Renal cortex interstitium (tissue), 11 donors: ENCODE data around the gene MED8. TPM values are rescaled to one million over a fixed set of nuclear protein-coding genes. Genes with fewer than 3 reads are reported as not detected.

Source experiments
- DNase-seq, 11 donors: peaks; one replicate each; pipeline ENCODE4 v3.0.0-alpha.2; 2013; ENCODE audit warnings: low read depth in 9 of 11, low spot score in 4 of 11; ENCODE audit errors: extremely low read depth in 1 of 11
- polyA plus RNA-seq, 3 donors: library from polyadenylated mRNA; unstranded; fragments of 120-200 nt; gene quantifications; one replicate each; pipeline ENCODE4 v1.2.1, GENCODE V29; 2013; ENCODE audit not compliant: insufficient read length in 3 of 3

MED8 gene
- polyA plus RNA-seq, 3 donors, result 35.8 to 41.2 (median 38.3) TPM

DNA sequence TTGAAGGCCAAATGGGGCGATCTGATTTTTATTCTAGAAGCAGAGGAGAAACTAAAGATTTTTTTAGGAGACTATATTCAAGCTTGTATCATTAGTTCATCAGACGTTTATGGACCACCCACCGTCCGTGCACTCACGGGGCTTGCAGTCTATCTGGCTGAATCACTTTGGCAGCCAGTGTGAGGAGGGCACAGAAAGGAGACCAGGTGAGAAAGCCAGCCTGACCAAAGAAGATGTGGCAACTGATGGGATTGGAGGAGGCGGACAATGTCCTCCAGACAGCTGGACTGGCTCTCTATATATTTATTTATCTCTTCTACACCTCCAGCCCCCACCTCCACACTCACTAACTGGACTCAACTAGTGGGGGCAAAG, 21.0 kb downstream of the MED8 start:
- DNase-seq, result no peak

DNA sequence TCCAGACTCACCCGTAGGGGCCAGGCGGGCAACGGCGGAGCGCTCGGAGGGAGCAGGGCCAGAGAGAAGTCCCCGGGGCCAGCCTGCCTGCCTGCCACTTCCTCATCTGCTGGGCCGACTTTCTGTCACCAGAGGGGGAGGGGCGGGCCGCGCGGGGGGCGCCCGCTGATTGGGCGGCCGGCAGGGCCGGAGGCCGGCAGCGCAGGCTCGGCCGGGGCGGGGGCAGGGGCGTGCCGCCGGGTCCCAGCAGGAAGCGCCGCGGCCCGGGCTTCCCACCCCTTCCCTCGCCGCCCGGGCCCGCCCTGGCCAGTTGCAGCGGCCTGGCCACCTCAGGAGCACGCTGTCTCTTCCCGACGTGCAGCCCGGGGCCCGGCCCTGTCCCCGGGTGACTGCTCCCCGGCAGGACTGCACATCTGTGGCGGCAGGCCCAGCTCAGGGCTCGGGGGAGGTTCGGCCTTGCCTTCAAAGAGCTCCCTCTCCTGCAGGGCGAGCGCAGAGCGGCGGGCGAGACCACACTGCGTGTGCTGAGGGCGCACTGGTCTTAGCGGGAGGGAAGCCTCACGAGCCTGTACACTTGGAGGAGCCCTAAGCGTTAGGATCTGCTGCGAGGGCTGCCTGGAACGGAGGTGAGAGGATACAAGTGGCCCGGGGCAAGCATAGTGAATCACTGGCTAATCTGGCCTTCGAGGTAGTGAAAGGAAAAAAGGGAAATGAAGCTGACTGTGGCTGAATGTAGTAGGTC, 21.5 kb downstream of the MED8 start, which contains the start of gene ELOVL1:
TSS of gene ELOVL1 (minus strand) at position 108 of the 742 bp plus-strand sequence. CDS start 2,402 bp downstream, outside the sequence.
- DNase-seq, result peak in 9 of 11 donors; percentile 64 to 85 (median 80)

- no peak for DNase-seq
Measured at GRCh38 chr1:43367026-43367903, 22.3 kb downstream of the MED8 start.

- no peak for DNase-seq
Measured at GRCh38 chr1:43366601-43367025, 23.0 kb downstream of the MED8 start.

GRCh38 chr1:43366179-43366578, 23.4 kb downstream of the MED8 start:
- no peak for DNase-seq

DNA sequence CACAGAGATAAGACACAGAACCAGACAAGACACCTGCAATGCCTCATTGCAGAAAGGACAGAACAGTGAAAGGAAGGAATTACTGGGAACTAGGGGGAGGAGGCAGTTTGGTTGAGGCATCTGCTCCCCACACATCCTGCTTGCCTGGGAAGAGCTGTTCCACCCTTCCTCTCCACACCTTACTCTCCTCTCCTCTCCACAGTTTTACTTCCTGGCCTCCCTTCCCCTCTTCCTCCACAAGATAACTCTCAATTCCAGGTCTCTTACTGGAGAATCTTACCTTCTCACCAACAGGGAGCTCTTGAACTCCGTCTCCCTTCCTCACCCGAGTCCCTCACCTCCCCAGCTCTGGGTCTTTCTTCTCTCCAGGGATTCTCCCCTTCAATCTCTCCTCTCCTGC, 23.9 kb downstream of the MED8 start:
- no peak for DNase-seq

DNA sequence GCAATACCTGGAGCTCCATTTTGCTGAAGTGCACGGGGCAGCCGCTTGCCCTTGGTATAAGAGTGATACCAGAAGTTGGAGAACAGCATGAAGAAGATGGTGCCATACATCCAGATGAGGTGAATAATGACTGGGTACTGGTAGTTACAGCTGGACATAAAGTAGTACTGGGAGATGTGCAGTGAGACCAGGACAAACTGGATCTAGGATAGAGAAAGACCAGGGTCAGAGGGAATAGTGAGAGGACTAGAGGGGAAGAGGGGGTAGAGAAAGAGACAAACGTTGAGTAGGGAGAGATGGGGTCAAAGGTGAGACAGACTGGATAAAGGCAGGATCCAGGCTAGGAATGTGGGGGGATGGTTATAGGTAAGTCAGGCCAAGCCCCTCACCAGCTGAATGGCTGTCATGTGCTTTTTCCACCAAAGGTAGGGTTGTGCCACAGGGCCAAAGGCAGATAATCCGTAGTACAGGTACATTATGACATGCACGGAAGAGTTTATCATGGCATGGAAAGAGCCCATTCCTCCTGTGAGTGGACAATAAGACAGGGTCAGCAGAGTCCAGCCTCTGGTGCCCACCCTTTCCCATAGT, 25.6 kb downstream of the MED8 start:
- no peak for DNase-seq

GRCh38 chr1:43363283-43363934, 26.2 kb downstream of the MED8 start:
- DNase-seq, result no peak

DNA sequence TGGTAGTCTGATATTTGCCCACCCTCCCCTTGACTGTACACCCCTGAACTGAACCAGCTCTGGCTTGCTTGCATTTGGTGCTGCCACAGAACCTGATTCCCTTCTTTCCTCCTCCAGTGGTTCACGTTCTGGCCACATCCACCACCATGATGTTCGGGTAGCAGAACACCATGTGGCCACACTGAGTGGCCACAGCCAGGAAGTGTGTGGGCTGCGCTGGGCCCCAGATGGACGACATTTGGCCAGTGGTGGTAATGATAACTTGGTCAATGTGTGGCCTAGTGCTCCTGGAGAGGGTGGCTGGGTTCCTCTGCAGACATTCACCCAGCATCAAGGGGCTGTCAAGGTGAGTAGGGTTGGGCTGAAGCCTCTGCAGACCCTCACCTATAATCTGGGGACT, 29.0 kb downstream of the MED8 start:
- no peak for DNase-seq

DNA sequence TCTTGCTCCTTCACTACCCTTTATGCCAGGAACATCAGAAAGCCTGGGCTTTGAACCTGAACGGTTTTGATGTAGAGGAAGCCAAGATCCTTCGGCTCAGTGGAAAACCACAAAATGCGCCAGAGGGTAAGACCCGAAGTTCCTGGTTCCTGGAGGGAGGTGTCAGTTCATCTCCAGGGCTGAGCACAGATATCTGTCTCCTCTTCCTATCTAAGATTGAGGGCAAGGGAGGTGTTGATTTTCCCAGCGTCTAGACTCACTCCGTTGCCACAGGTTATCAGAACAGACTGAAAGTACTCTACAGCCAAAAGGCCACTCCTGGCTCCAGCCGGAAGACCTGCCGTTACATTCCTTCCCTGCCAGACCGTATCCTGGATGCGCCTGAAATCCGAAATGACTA, 29.9 kb downstream of the MED8 start:
- no peak for DNase-seq

DNA sequence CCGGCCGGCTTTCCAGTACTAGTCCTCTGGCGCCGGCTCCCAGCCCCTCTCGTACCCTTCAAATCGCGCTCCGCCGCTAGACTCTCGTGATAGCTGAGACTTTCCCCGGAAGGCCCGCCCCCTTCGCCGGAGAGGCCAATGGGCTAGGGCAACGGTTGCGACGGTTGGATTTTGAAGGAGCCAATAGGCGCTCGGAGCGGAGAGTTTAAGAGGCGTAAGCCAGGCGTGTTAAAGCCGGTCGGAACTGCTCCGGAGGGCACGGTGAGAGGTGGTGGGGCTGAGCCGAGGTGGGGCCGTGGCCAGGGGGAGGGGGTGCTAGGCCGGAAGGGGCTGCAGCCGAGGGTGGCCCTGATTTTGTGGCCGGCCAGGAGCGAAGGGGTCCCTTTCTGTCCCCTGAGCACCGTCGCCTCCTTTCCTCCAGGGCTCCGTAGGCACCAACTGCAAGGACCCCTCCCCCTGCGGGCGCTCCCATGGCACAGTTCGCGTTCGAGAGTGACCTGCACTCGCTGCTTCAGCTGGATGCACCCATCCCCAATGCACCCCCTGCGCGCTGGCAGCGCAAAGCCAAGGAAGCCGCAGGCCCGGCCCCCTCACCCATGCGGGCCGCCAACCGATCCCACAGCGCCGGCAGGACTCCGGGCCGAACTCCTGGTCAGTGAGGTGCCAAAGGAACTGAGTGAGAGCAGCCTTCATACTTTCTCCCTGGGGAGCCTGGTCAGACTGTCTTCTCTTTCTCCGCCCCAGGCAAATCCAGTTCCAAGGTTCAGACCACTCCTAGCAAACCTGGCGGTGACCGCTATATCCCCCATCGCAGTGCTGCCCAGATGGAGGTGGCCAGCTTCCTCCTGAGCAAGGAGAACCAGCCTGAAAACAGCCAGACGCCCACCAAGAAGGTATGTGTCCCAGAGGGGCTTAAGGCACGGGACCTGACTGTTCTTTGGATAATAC, 30.6 kb downstream of the MED8 start, which contains the start of gene CDC20:
TSS of gene CDC20 (plus strand) at position 236 of the 948 bp plus-strand sequence. CDS start at position 471, 235 bp downstream.
- peak; percentile 86 to 98 (median 95) for DNase-seq

DNA sequence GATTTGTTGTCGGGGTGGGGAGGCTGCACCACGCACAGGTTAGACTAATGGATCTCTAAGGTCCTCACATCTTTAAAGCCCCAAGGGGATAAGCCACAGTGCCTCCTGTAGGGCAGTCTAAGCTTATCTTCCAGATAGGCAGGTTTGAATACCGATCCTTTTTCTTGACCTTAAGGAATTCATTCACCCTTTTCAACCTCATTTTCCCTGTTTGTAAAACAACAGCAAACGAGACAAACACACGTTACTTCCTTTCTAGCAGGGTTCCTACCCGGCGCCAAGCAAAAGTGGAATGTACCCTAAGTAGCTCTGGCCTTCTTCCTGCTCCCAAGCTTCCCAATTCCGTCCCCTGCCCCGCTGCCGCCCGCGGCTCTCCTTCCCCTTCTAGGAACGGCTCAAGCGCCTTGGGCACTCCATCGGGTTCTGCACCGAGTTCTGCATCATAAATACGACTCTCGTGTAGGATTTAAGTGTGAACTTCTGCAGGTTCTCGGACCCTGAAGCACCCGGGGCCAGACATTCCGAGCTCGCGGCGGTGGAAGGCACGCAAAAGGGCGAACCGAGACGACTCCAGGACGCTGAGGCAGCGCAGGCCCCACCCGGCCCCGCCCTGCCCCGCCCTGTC, 31.4 kb downstream of the MED8 start:
- DNase-seq, result peak in 2 of 11 donors; percentile 10 to 41

- DNase-seq, result no peak
Measured at GRCh38 chr1:43357251-43357650, 32.3 kb downstream of the MED8 start.

- no peak for DNase-seq
Measured at GRCh38 chr1:43354936-43355335, 34.7 kb downstream of the MED8 start.

GRCh38 chr1:43354471-43354870, 35.1 kb downstream of the MED8 start:
- DNase-seq, result no peak

- DNase-seq, result no peak
Measured at GRCh38 chr1:43352881-43353280, 36.7 kb downstream of the MED8 start.

DNA sequence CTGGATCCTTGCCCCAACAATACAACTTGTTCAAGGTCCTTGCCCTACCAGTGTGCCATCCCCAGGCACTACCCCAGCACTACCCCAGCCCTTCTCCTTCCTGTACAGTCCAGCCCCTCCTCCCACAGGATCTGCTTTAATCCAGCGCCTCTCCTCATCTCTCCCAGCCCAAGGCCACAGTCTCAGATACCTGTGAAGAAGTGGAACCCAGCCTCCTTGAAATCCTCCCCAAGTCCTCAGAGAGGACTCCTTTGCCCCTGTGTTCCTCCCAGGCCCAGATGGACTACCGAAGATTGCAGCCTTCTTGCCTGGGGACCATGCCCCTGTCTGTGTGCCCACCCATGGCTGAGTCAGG, 37.3 kb downstream of the MED8 start:
- no peak for DNase-seq
